HepG2 (cell line): Measurements from ENCODE around the gene AKAP8L. TPM values are rescaled to one million over a fixed set of nuclear protein-coding genes. Genes with fewer than 3 reads are reported as not detected.

Experiments
- ATAC-seq: fragments of 200-7000 bp; cut with Tn5 transposase; 3 replicates; pipeline ENCODE4 v1.9.1; 2020; ENCODE audit warnings: mild to moderate bottlenecking, moderate library complexity
- Bru-seq: library from RNA; stranded (reverse); fragments of 400-500 nt; gene quantifications from one replicate; lab custom pipeline; 2021; lab: Mats Ljungman, UMichigan
- BruChase-seq, 2 experiments: library from RNA; stranded (reverse); fragments of 400-500 nt; gene quantifications; one replicate each; lab custom pipeline; 2021; lab: Mats Ljungman, UMichigan
- BruUV-seq: library from RNA; stranded (reverse); fragments of 400-500 nt; replicated peaks from 2 replicates; lab custom pipeline; 2021; lab: Mats Ljungman, UMichigan
- CTCF ChIA-PET: fragments of 300-600 bp; formaldehyde crosslinking; extraction: SDS; loops from one replicate; lab custom pipeline; 2021; ENCODE audit warnings: low total read pairs, inconsistent platforms, low intra/inter-chr PET ratio; lab: Yijun Ruan, JAX
- POLR2A ChIA-PET: fragments of 350-600 bp; sonication (Branson Sonifier 250); formaldehyde crosslinking; loops from one replicate; lab custom pipeline; 2020; ENCODE audit warnings: antibody characterized with exemption, inconsistent platforms; lab: Yijun Ruan, JAX
- DNase-seq: peaks from one replicate; pipeline ENCODE4 v3.0.0-alpha.2; 2015; ENCODE audit warnings: low spot score
- FAIRE-seq: peaks from 3 replicates; lab custom pipeline; 2011; peaks lifted over from hg19 to GRCh38; lab: Jason Lieb, UNC
- H2AFZ ChIP-seq: one replicate; pipeline ENCODE4 v1.6.1; 2011; ENCODE audit warnings: low read length, inconsistent platforms
- H3K27ac ChIP-seq: fragments of 300-600 bp; 3 replicates; pipeline ENCODE4 v1.8.0; 2011; ENCODE audit warnings: mixed run types, mild to moderate bottlenecking, mixed read lengths, low read length, inconsistent platforms; ENCODE audit not compliant: insufficient read depth; ENCODE audit errors: extremely low read length
- H3K27me3 ChIP-seq, 2 experiments: fragments of 200-600 bp in 1 of 2; 2 replicates in 1 of 2; 3 replicates in 1 of 2; pipeline versions ENCODE4 v1.6.0 to v1.8.0; 2011; ENCODE audit warnings: low read length in 2 of 2, mild to moderate bottlenecking in 2 of 2, moderate library complexity in 2 of 2, inconsistent platforms in 1 of 2; ENCODE audit not compliant: insufficient read depth in 2 of 2, control insufficient read depth in 1 of 2
- H3K36me3 ChIP-seq, 2 experiments: fragments of 200-600 bp in 1 of 2; replicated peaks in 1 of 2; 2 replicates in 1 of 2; 3 replicates in 1 of 2; pipeline versions ENCODE4 v1.5.1 to v1.8.0; 2011; ENCODE audit warnings: low read length in 2 of 2, inconsistent platforms in 1 of 2; ENCODE audit not compliant: insufficient read depth in 2 of 2, control insufficient read depth in 1 of 2
- H3K4me1 ChIP-seq: 2 replicates; pipeline ENCODE4 v1.5.1; 2012; ENCODE audit warnings: low read length, inconsistent platforms; ENCODE audit not compliant: insufficient read depth
- H3K4me2 ChIP-seq: 2 replicates; pipeline ENCODE4 v1.6.0; 2011; ENCODE audit warnings: low read depth, low read length, inconsistent platforms
- H3K4me3 ChIP-seq, 3 experiments: fragments of 200-600 bp in 1 of 3; sonication (generic), shearing (Covaris generic) in 1 of 3; replicated peaks in 1 of 3; 2 replicates each; pipeline ENCODE4 v1.5.1; 2011 to 2016; ENCODE audit warnings: low read length in 3 of 3, inconsistent platforms in 2 of 3, low read depth in 2 of 3, mild to moderate bottlenecking in 2 of 3, control low read depth in 1 of 3, mixed read lengths in 1 of 3; ENCODE audit not compliant: insufficient read depth in 1 of 3
- H3K79me2 ChIP-seq: one replicate; pipeline ENCODE4 v1.6.1; 2011; ENCODE audit warnings: low read length, inconsistent platforms; ENCODE audit not compliant: insufficient read depth
- H3K9ac ChIP-seq: 2 replicates; pipeline ENCODE4 v1.6.0; 2011; ENCODE audit warnings: mild to moderate bottlenecking, low read depth, low read length, inconsistent platforms; ENCODE audit not compliant: insufficient read depth
- H3K9me3 ChIP-seq: 2 replicates; pipeline ENCODE4 v1.5.1; 2012; ENCODE audit warnings: mild to moderate bottlenecking, low read length
- H4K20me1 ChIP-seq: 2 replicates; pipeline ENCODE4 v1.6.0; 2011; ENCODE audit warnings: inconsistent platforms, mild to moderate bottlenecking, low read length, moderate library complexity; ENCODE audit not compliant: insufficient read depth
- FOXA3 ChIP-seq: IDR thresholded peaks from 2 replicates; pipeline ENCODE4 v1.6.1; 2016; ENCODE audit warnings: missing genetic modification reagents, missing compliant biosample characterization
- HIVEP1 ChIP-seq: sonication (generic); formaldehyde crosslinking; IDR thresholded peaks from 2 replicates; pipeline ENCODE4 v1.4.0; 2020; ENCODE audit warnings: mild to moderate bottlenecking, missing genetic modification reagents
- HMGA1 ChIP-seq: sonication (generic); formaldehyde crosslinking; conservative IDR thresholded peaks from 2 replicates; pipeline ENCODE4 v1.4.0; 2020; ENCODE audit warnings: missing genetic modification reagents
- HNRNPLL ChIP-seq: fragments of 200-400 bp; formaldehyde crosslinking; IDR thresholded peaks from 2 replicates; pipeline ENCODE4 v1.6.1; 2017; ENCODE audit warnings: mild to moderate bottlenecking, low read depth, low read length; ENCODE audit not compliant: poor library complexity, severe bottlenecking
- MTF2 ChIP-seq: sonication (generic); formaldehyde crosslinking; IDR thresholded peaks from 2 replicates; pipeline ENCODE4 v1.5.0; 2020; ENCODE audit warnings: missing genetic modification reagents, borderline replicate concordance
- PCBP2 ChIP-seq: fragments of 200-400 bp; formaldehyde crosslinking; optimal IDR thresholded peaks from 2 replicates; pipeline ENCODE3; 2018; ENCODE audit warnings: low read length, low read depth; ENCODE audit not compliant: poor library complexity, severe bottlenecking
- RAD51 ChIP-seq: fragments of 450-650 bp; IDR thresholded peaks from 2 replicates; pipeline ENCODE4 v1.6.1; 2016; ENCODE audit warnings: borderline replicate concordance
- SP1 ChIP-seq, 2 experiments: fragments of 450-650 bp in 1 of 2; sonication (generic) in 1 of 2; formaldehyde crosslinking in 1 of 2; IDR thresholded peaks; 2 replicates each; pipeline versions ENCODE4 v1.4.0 to v1.6.1; 2016 to 2020; ENCODE audit warnings: missing genetic modification reagents in 1 of 2
- WIZ ChIP-seq: sonication (generic); formaldehyde crosslinking; IDR thresholded peaks from 2 replicates; pipeline ENCODE4 v1.5.1; 2020; ENCODE audit warnings: mild to moderate bottlenecking, missing genetic modification reagents
- ZKSCAN1 ChIP-seq: fragments of 150-350 bp; IDR thresholded peaks from 2 replicates; pipeline ENCODE4 v1.6.1; 2014; ENCODE audit warnings: low read length
- ZNF24 ChIP-seq: fragments of 450-650 bp; IDR thresholded peaks from 2 replicates; pipeline ENCODE4 v1.6.1; 2017; ENCODE audit warnings: antibody characterized with exemption, mild to moderate bottlenecking
- ZNF644 ChIP-seq: IDR thresholded peaks from 2 replicates; pipeline ENCODE4 v1.6.1; 2016; ENCODE audit warnings: low read depth
- WGBS: methylation state at CpG from one replicate; pipeline ENCODE4 v1.1.6; 2017; ENCODE audit warnings: low lambda C conversion rate; 5-methylcytosine and 5-hydroxymethylcytosine counted together
- in situ Hi-C: cut with HindIII; loops from 2 replicates; pipeline ENCODE4 v1.10.0; 2017; ENCODE audit warnings: low pct_unique_long_range_greater_than_20kb; ENCODE audit not compliant: extremely low pct_ligation_motif_present
- intact Hi-C: fragments of 100-400 bp; cut with micrococcal nuclease; formaldehyde crosslinking; loops from one replicate; pipeline ENCODE4 v1.10.0; 2022; ENCODE audit not compliant: unreplicated experiment
- long read RNA-seq, 2 experiments: library from RNA in 1 of 2; library from polyadenylated mRNA in 1 of 2; stranded (forward) in 1 of 2; unstranded in 1 of 2; transcript quantifications; one replicate each; pipeline ENCODE4 v2.0.0, GENCODE V29; 2019 to 2022
- polyA minus RNA-seq, 3 experiments: library from RNA; depleted of rRNA, polyadenylated mRNA; stranded (reverse); fragments of >200 nt; gene quantifications; 2 replicates each; pipeline ENCODE4 v1.2.3, GENCODE V29; 2011; ENCODE audit warnings: low replicate concordance in 1 of 3
- polyA plus RNA-seq, 8 experiments: library from polyadenylated mRNA; depleted of rRNA in 3 of 8; stranded (reverse) in 7 of 8; unstranded in 1 of 8; fragments of >200 nt; fragmentation: Illumina TruSeq in 4 of 8; extraction: Trizol in 4 of 8; gene quantifications; 2 replicates each; pipeline versions ENCODE4 v1.2.1 to v1.2.3, GENCODE V29; 2011 to 2016; ENCODE audit warnings: low read depth in 4 of 8, missing spikeins in 1 of 8, mixed read lengths in 1 of 8; ENCODE audit not compliant: insufficient read depth in 1 of 8
- total RNA-seq, 5 experiments: library from RNA; depleted of rRNA; stranded (reverse); fragments of >200 nt; fragmentation: Illumina TruSeq; extraction: Trizol; gene quantifications; 2 replicates each; pipeline ENCODE4 v1.2.3, GENCODE V29; 2016; ENCODE audit warnings: low read depth in 1 of 5

AKAP8L gene
- 27.3 and 48.2 TPM in 2 replicates for total RNA-seq (2016; rRNA removed; fragmentation: Illumina TruSeq; extraction: Trizol)
- total RNA-seq (2016; cell fraction: cytosol; rRNA removed; fragmentation: Illumina TruSeq; extraction: Trizol; ENCODE audit: low read depth), result 42.8 and 43.6 TPM in 2 replicates
- 28.1 and 49.6 TPM in 2 replicates for total RNA-seq (2016; cell fraction: insoluble cytoplasmic fraction; rRNA removed; fragmentation: Illumina TruSeq; extraction: Trizol)
- total RNA-seq (2016; cell fraction: membrane; rRNA removed; fragmentation: Illumina TruSeq; extraction: Trizol), result 19.3 and 21.1 TPM in 2 replicates
- 58.1 and 60.2 TPM in 2 replicates for total RNA-seq (2016; cell fraction: nucleus; rRNA removed; fragmentation: Illumina TruSeq; extraction: Trizol)
- 49.6 and 63.4 TPM in 2 replicates for polyA plus RNA-seq (2011; rRNA removed)
- polyA plus RNA-seq (2011; cell fraction: cytosol; rRNA removed), result 25.4 and 26.0 TPM in 2 replicates
- 267 and 311 TPM in 2 replicates for polyA plus RNA-seq (2011; cell fraction: nucleus; rRNA removed)
- polyA plus RNA-seq (2012), result 54.1 and 55.4 TPM in 2 replicates
- polyA plus RNA-seq (2016; cell fraction: cytosol; fragmentation: Illumina TruSeq; extraction: Trizol; ENCODE audit: low read depth), result 3.5 and 4.1 TPM in 2 replicates
- polyA plus RNA-seq (2016; cell fraction: insoluble cytoplasmic fraction; fragmentation: Illumina TruSeq; extraction: Trizol; ENCODE audit: low read depth), result 25.4 and 30.1 TPM in 2 replicates
- polyA plus RNA-seq (2016; cell fraction: membrane; fragmentation: Illumina TruSeq; extraction: Trizol; ENCODE audit: low read depth), result 5.6 and 6.0 TPM in 2 replicates
- 142 and 146 TPM in 2 replicates for polyA plus RNA-seq (2016; cell fraction: nucleus; fragmentation: Illumina TruSeq; extraction: Trizol; ENCODE audit: insufficient read depth, low read depth)
- polyA minus RNA-seq (2011; rRNA and poly(A)+ RNA removed; ENCODE audit: low replicate concordance), result 57.8 and 104 TPM in 2 replicates
- 22.7 and 31.4 TPM in 2 replicates for polyA minus RNA-seq (2011; cell fraction: cytosol; rRNA and poly(A)+ RNA removed)
- polyA minus RNA-seq (2011; cell fraction: nucleus; rRNA and poly(A)+ RNA removed), result 67.1 and 87.6 TPM in 2 replicates
- percentile 84 among the genes with signal in this experiment for Bru-seq, nascent RNA
- BruChase-seq, experiment 1, labeled RNA remaining after a 6-hour chase, result percentile 91 among the genes with signal in this experiment
- percentile 87 among the genes with signal in this experiment for BruChase-seq, experiment 2, labeled RNA remaining after a 2-hour chase
- long read RNA-seq, experiment 1, partial matches to known transcripts, result 1 of 2 reads
- long read RNA-seq, experiment 1, other reads (novel, unspliced or antisense), result 1 of 2 reads
- long read RNA-seq, experiment 2, partial matches to known transcripts, result 106 of 137 reads
- long read RNA-seq, experiment 2, other reads (novel, unspliced or antisense), result 31 of 137 reads

DNA sequence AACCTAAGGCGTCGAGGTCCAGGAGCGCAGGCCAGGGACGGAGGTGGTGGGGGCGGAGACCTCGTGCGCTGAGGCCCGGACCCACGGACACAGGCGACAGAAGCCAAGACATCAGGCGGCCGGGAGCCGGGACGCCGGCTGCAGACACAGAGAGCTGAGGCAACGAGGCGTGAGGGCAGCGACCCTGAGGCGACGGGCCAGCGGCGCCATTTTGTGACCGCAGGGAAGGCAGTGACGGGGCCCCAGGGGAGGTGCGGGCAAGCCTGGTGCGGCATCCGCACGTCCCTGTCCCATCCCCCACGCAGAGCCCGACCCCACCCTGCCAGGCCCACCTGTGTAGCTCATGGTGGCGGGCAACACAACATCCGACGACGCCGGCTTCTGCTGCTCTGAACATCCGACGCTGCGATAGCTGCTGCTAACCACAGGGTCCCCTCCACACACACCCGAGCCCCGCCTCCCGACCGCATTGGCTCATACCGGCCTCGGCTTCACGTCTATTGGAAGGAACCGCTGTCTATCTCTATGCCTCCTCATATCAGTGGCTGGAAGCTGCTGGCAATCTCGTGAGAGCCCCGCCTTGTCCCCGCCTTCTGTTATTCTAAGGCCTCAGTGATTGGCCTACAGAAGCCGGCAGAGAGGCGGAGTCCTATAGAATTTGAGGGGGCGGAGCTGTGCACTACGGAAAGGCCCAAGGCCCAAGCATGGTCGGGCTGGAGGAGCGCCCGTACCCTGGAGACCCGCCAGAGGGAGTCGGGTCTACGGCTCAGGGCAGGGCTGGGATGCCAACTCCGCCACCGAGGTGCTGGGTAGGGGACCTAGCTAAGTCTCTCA lies at the start of gene AKAP8L:
AKAP8L (minus strand) TSS at position 410 of the 834 bp plus-strand sequence; CDS start at position 345, 65 bp downstream.
- H3K4me2 ChIP-seq, result peak within 1 kb of the TSS; percentile 90
- H3K27ac ChIP-seq, result peak within 1 kb of the TSS; percentile 81
- DNase-seq (peak; percentile 99), ATAC-seq (peak; percentile 98), FAIRE-seq (peak; percentile 87)
- H3K9me3 ChIP-seq, result no peaks in the 10 kb centered on the region; the same call in 1 of the 2 replicates
- ChIA-PET CTCF (interaction anchor here (3.0 kb wide), 1 partner anchor 138 kb away, joined by 35 read pairs; no protein-coding TSS in a partner anchor), POLR2A (interaction anchor here (0.7 to 4.0 kb wide), 23 partner anchors 9 to 293 kb away, joined by 3 to 67 read pairs (median 4); partner anchors contain the start of genes AKAP8, BRD4 and PGLYRP2)
- WGBS, result 4% methylated on average over 16 of the region's 61 CpGs
- no TSS peak for BruUV-seq
- peaks cover 45% of the 10 kb centered on the region for H3K79me2 ChIP-seq
- no peaks in the 10 kb centered on the region; a peak in 1 of 5 replicates for H3K27me3 ChIP-seq
- no peak within 1 kb of the TSS for H2AFZ ChIP-seq
- in situ Hi-C loops (no loop called here), intact Hi-C loops (loop anchor here (1.0 to 5.0 kb wide), 2 partner anchors 138 to 156 kb away; no protein-coding TSS in a partner anchor)
- peaks cover 9 to 11% of the 10 kb centered on the region in 2 experiments; a peak in 3 of 5 replicates for H3K36me3 ChIP-seq
- H3K9ac ChIP-seq, result peak within 1 kb of the TSS; percentile 98
- peaks cover 34% of the 10 kb centered on the region for H3K4me1 ChIP-seq
- peaks cover 13% of the 10 kb centered on the region; the same call in 1 of the 2 replicates for H4K20me1 ChIP-seq
- H3K4me3 ChIP-seq, result peak within 1 kb of the TSS; percentile 84 to 97 (median 85)
- TF ChIP-seq HMGA1, result no peak
- no peak for TF ChIP-seq ZKSCAN1
- no peak for TF ChIP-seq ZNF24
- 0 out of 2 replicates have a peak, but pooled peaks have one; percentile 26 for TF ChIP-seq FOXA3 (CRISPR knock-in tag)
- TF ChIP-seq SP1 (IDR thresholded peaks at IDR 0.05), result peak; percentile 86
- TF ChIP-seq SP1 (CRISPR knock-in tag; IDR thresholded peaks at IDR 0.05), result peak; percentile 98
- TF ChIP-seq WIZ (CRISPR knock-in tag), result 0 out of 2 replicates have a peak, but pooled peaks have one; percentile 68
- TF ChIP-seq HIVEP1 (CRISPR knock-in tag), result no peak
- no peak for TF ChIP-seq RAD51
- TF ChIP-seq HNRNPLL, result peak; percentile 39
- no peak for TF ChIP-seq PCBP2
- TF ChIP-seq ZNF644, result no peak
- peak; percentile 70; the same call in 1 of the 2 replicates for TF ChIP-seq MTF2 (CRISPR knock-in tag)
